GM12878 (cell line): Measurements from ENCODE around the gene GABBR2. TPM values are rescaled to one million over a fixed set of nuclear protein-coding genes. Genes with fewer than 3 reads are reported as not detected.

ENCODE experiments used
- ATAC-seq: fragments of 200-7000 bp; cut with Tn5 transposase; 3 replicates; pipeline ENCODE4 v1.9.1; 2020; ENCODE audit warnings: mild to moderate bottlenecking, moderate library complexity
- BruUV-seq: library from RNA; stranded (reverse); fragments of 400-500 nt; replicated peaks from 2 replicates; lab custom pipeline; 2021; lab: Mats Ljungman, UMichigan
- CTCF ChIA-PET: fragments of 300-600 bp; sonication (Branson Sonifier 250); formaldehyde crosslinking; extraction: SDS; loops from one replicate; lab custom pipeline; 2021; ENCODE audit warnings: inconsistent platforms; lab: Yijun Ruan, JAX
- POLR2A ChIA-PET: fragments of 350-600 bp; formaldehyde crosslinking; extraction: SDS; loops from one replicate; lab custom pipeline; 2021; ENCODE audit warnings: inconsistent platforms; lab: Charles Lee
- RAD21 ChIA-PET: fragments of 300-600 bp; sonication (Branson Sonifier 250); formaldehyde crosslinking; loops from one replicate; lab custom pipeline; 2023; ENCODE audit warnings: antibody characterized with exemption; ENCODE audit not compliant: unreplicated experiment; lab: Charles Lee
- SMC1A ChIA-PET: fragments of 300-600 bp; sonication (Branson Sonifier 250); formaldehyde crosslinking; loops from one replicate; lab custom pipeline; 2023; ENCODE audit not compliant: unreplicated experiment, uncharacterized antibody; lab: Charles Lee
- DNase-seq: peaks from one replicate; pipeline ENCODE4 v3.0.0-alpha.2; 2011; ENCODE audit warnings: low read depth, low spot score
- FAIRE-seq: peaks from 3 replicates; lab custom pipeline; 2011; peaks lifted over from hg19 to GRCh38; lab: Jason Lieb, UNC
- H2AFZ ChIP-seq: 2 replicates; pipeline ENCODE4 v1.6.0; 2011; ENCODE audit warnings: low read depth, low read length, control low read depth; ENCODE audit not compliant: control insufficient read depth
- H3K27ac ChIP-seq: 2 replicates; pipeline ENCODE4 v1.5.1; 2011; ENCODE audit warnings: control low read depth; ENCODE audit not compliant: control insufficient read depth, insufficient read depth
- H3K27me3 ChIP-seq, 2 experiments: replicated peaks in 1 of 2; 2 replicates each; pipeline versions ENCODE4 v1.6.0 to v1.6.1; 2011; ENCODE audit warnings: low read length in 1 of 2; ENCODE audit not compliant: control insufficient read depth in 2 of 2, insufficient read depth in 2 of 2
- H3K36me3 ChIP-seq, 2 experiments: 2 replicates each; pipeline ENCODE4 v1.5.1; 2011; ENCODE audit warnings: low read length in 1 of 2; ENCODE audit not compliant: control insufficient read depth in 2 of 2, insufficient read depth in 2 of 2
- H3K4me1 ChIP-seq: 2 replicates; pipeline ENCODE4 v1.6.1; 2011; ENCODE audit warnings: mild to moderate bottlenecking, low read length, moderate library complexity, mixed read lengths; ENCODE audit not compliant: control insufficient read depth, insufficient read depth
- H3K4me2 ChIP-seq: 2 replicates; pipeline ENCODE4 v1.6.0; 2011; ENCODE audit warnings: control low read depth; ENCODE audit not compliant: control insufficient read depth, insufficient read depth
- H3K4me3 ChIP-seq: fragments of 200-600 bp; sonication (generic); 2 replicates; pipeline ENCODE4 v1.5.1; 2016
- H3K79me2 ChIP-seq: 2 replicates; pipeline ENCODE4 v1.6.0; 2011; ENCODE audit warnings: low read length; ENCODE audit not compliant: control insufficient read depth, insufficient read depth
- H3K9ac ChIP-seq: 2 replicates; pipeline ENCODE4 v1.8.0; 2011; ENCODE audit warnings: low read length, control low read depth, mixed read lengths; ENCODE audit not compliant: control insufficient read depth, insufficient read depth
- H3K9me3 ChIP-seq: replicated peaks from 3 replicates; pipeline ENCODE4 v1.5.1; 2011; ENCODE audit warnings: mild to moderate bottlenecking, low read length; ENCODE audit not compliant: control insufficient read depth, insufficient read depth
- H4K20me1 ChIP-seq: 2 replicates; pipeline ENCODE4 v1.6.0; 2011; ENCODE audit not compliant: control insufficient read depth, insufficient read depth
- CBX5 ChIP-seq: sonication (generic); IDR thresholded peaks from 2 replicates; pipeline ENCODE4 v1.6.1; 2016; ENCODE audit warnings: low read depth, moderate library complexity, mild to moderate bottlenecking, inconsistent platforms
- CHD2 ChIP-seq: IDR thresholded peaks from 2 replicates; pipeline ENCODE4 v1.6.1; 2011; ENCODE audit warnings: low read depth, low read length, improper control_type of control experiment, borderline replicate concordance
- HDAC6 ChIP-seq: fragments of 200-600 bp; sonication (generic); IDR thresholded peaks from one replicate; pipeline ENCODE4 v1.8.0; 2017; ENCODE audit warnings: antibody characterized with exemption; ENCODE audit not compliant: unreplicated experiment
- IKZF1 ChIP-seq: fragments of 450-650 bp; conservative IDR thresholded peaks from 2 replicates; pipeline ENCODE4 v1.6.1; 2017; ENCODE audit warnings: antibody characterized with exemption, mild to moderate bottlenecking
- MTA2 ChIP-seq: fragments of 450-650 bp; IDR thresholded peaks from 2 replicates; pipeline ENCODE4 v1.6.1; 2016; ENCODE audit warnings: low read depth, mild to moderate bottlenecking, moderate library complexity
- NFYB ChIP-seq: IDR thresholded peaks from 2 replicates; pipeline ENCODE4 v1.6.1; 2011; ENCODE audit warnings: low read depth, mild to moderate bottlenecking, low read length, improper control_type of control experiment, moderate library complexity; ENCODE audit not compliant: insufficient read depth
- RUNX3 ChIP-seq: IDR thresholded peaks from 2 replicates; pipeline ENCODE4 v1.6.1; 2012; ENCODE audit warnings: low read length, inconsistent platforms
- TBL1XR1 ChIP-seq: IDR thresholded peaks from 2 replicates; pipeline ENCODE4 v1.6.1; 2012; ENCODE audit warnings: low read depth, low read length, improper control_type of control experiment
- ZBTB33 ChIP-seq: fragments of 450-650 bp; IDR thresholded peaks from 2 replicates; pipeline ENCODE4 v1.6.1; 2017; ENCODE audit warnings: mild to moderate bottlenecking
- WGBS: methylation state at CpG from one replicate; pipeline ENCODE4 v1.1.6; 2016; ENCODE audit warnings: low lambda C conversion rate; ENCODE audit not compliant: insufficient replicate concordance, insufficient coverage; ENCODE audit errors: missing lambda C conversion rate; 5-methylcytosine and 5-hydroxymethylcytosine counted together
- in situ Hi-C: fragments of 300-500 bp; cut with MboI; formaldehyde crosslinking; loops from 9 replicates; pipeline ENCODE4 v1.14.3; 2018; ENCODE audit warnings: mixed read lengths
- intact Hi-C: fragments of 100-400 bp; cut with micrococcal nuclease; formaldehyde crosslinking; loops from one replicate; pipeline ENCODE4 v1.14.2; 2022; ENCODE audit not compliant: unreplicated experiment
- polyA plus RNA-seq, 11 experiments: library from polyadenylated mRNA; depleted of rRNA in 4 of 11; unstranded in 6 of 11; stranded (reverse) in 5 of 11; fragments of >200 nt; fragmentation: Nextera tagmentation in 4 of 11; fragmentation: Illumina TruSeq in 1 of 11; extraction: Ambion mirVana in 4 of 11; extraction: Trizol in 1 of 11; gene quantifications; 1 replicate in 1 of 11; 2 replicates in 10 of 11; pipeline versions ENCODE4 v1.2.1 to v1.2.3, GENCODE V29; 2011 to 2016; ENCODE audit warnings: inconsistent platforms in 2 of 11, missing spikeins in 2 of 11, low read depth in 1 of 11
- total RNA-seq, 4 experiments: library from RNA; depleted of rRNA in 3 of 4; stranded (reverse); fragments of >200 nt in 3 of 4; fragmentation: Illumina TruSeq in 1 of 4; extraction: Trizol in 1 of 4; gene quantifications; 2 replicates each; pipeline versions ENCODE4 v1.2.1 to v1.2.3, GENCODE V29; 2013 to 2021
- TF ChIP-seq, protein P1 (sequence below): fragments of 450-650 bp; IDR thresholded peaks from 2 replicates; pipeline ENCODE4 v1.6.1; 2018; ENCODE audit warnings: mild to moderate bottlenecking, low read depth, moderate library complexity; ENCODE audit not compliant: partially characterized antibody

GABBR2 gene
- total and polyA plus RNA-seq, 10 of the 15 experiments (the other 5 are each of a cell fraction or from before 2014, with no cell fraction given): 0.02 to 2.2 (median 0.06) TPM; not detected in 2

- ATAC-seq (no peak), DNase-seq (no peak), FAIRE-seq (no peak)
- Histone ChIP-seq H3K4me3 (no peak overlapping the region), H2AFZ (no peak overlapping the region), H3K4me1 (no peaks in the 10 kb centered on the region), H3K27me3 (peaks cover 5 to 6% of the 10 kb centered on the region in 2 experiments; a peak in 3 of 4 replicates), H3K9me3 (no peaks in the 10 kb centered on the region), H3K79me2 (no peaks in the 10 kb centered on the region), H3K27ac (no peak overlapping the region), H3K36me3 (no peaks in the 10 kb centered on the region), H3K9ac (no peak overlapping the region), H3K4me2 (no peak overlapping the region), H4K20me1 (no peaks in the 10 kb centered on the region)
- RAD21 ChIA-PET: no interaction called here
- SMC1A ChIA-PET: no interaction called here
- CTCF ChIA-PET: interaction anchor here (1.2 kb wide), 1 partner anchor 15 kb away, joined by 3 read pairs; no protein-coding TSS in a partner anchor
- intact Hi-C loops (no loop called here), in situ Hi-C loops (no loop called here)
- POLR2A ChIA-PET: no interaction called here
- no TSS peak for BruUV-seq
- WGBS: 32% methylated on average over 6 of the region's 6 CpGs
- no peak for TF ChIP-seq TBL1XR1
- TF ChIP-seq RUNX3: no peak
- TF ChIP-seq HDAC6: no peak
- no peak for TF ChIP-seq MTA2
- no peak for TF ChIP-seq CBX5
- no peak for TF ChIP-seq NFYB
- TF ChIP-seq ZBTB33: no peak
- TF ChIP-seq IKZF1: no peak
- TF ChIP-seq, protein P1, sequence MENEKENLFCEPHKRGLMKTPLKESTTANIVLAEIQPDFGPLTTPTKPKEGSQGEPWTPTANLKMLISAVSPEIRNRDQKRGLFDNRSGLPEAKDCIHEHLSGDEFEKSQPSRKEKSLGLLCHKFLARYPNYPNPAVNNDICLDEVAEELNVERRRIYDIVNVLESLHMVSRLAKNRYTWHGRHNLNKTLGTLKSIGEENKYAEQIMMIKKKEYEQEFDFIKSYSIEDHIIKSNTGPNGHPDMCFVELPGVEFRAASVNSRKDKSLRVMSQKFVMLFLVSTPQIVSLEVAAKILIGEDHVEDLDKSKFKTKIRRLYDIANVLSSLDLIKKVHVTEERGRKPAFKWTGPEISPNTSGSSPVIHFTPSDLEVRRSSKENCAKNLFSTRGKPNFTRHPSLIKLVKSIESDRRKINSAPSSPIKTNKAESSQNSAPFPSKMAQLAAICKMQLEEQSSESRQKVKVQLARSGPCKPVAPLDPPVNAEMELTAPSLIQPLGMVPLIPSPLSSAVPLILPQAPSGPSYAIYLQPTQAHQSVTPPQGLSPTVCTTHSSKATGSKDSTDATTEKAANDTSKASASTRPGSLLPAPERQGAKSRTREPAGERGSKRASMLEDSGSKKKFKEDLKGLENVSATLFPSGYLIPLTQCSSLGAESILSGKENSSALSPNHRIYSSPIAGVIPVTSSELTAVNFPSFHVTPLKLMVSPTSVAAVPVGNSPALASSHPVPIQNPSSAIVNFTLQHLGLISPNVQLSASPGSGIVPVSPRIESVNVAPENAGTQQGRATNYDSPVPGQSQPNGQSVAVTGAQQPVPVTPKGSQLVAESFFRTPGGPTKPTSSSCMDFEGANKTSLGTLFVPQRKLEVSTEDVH: no peak
- no peak for TF ChIP-seq CHD2
Observed at GRCh38 chr9:98331536-98332259, 377.0 kb downstream of the GABBR2 start.
